Activated naive CD4-positive, alpha-beta T cell treated with Interleukin-2 at 50 U/mL for 16 hours (primary cell): ENCODE data around the gene SRRM2.
A peak's percentile ranks its signal among the peaks of the same experiment; 100 is the strongest.

Experiments used
- DNase-seq: peaks from one replicate; pipeline ENCODE4 v3.0.0-alpha.2; 2020

Gene SRRM2

DNA sequence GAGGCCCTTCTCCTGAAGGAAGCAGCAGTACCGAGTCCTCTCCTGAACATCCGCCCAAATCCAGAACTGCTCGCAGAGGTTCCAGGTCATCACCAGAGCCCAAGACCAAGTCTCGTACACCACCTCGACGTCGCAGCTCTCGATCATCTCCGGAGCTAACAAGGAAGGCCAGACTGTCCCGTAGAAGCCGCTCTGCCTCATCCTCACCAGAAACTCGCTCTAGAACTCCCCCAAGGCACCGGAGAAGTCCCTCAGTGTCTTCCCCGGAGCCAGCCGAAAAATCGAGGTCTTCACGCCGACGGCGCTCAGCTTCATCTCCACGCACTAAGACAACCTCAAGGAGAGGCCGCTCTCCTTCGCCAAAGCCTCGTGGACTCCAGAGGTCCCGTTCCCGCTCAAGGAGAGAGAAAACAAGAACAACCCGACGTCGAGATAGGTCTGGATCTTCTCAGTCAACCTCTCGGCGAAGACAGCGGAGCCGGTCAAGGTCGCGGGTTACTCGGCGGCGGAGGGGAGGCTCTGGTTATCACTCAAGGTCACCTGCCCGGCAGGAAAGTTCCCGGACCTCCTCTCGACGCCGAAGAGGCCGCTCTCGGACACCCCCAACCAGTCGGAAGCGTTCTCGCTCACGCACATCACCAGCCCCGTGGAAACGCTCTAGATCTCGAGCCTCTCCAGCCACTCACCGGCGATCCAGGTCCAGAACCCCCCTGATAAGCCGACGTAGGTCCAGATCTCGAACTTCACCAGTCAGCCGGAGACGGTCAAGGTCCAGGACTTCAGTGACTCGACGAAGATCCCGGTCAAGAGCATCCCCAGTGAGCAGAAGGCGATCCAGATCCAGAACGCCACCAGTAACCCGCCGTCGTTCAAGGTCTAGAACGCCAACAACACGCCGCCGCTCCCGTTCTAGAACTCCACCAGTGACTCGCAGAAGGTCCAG, 13.3 kb downstream of the SRRM2 start:
- DNase-seq = no peak

DNA sequence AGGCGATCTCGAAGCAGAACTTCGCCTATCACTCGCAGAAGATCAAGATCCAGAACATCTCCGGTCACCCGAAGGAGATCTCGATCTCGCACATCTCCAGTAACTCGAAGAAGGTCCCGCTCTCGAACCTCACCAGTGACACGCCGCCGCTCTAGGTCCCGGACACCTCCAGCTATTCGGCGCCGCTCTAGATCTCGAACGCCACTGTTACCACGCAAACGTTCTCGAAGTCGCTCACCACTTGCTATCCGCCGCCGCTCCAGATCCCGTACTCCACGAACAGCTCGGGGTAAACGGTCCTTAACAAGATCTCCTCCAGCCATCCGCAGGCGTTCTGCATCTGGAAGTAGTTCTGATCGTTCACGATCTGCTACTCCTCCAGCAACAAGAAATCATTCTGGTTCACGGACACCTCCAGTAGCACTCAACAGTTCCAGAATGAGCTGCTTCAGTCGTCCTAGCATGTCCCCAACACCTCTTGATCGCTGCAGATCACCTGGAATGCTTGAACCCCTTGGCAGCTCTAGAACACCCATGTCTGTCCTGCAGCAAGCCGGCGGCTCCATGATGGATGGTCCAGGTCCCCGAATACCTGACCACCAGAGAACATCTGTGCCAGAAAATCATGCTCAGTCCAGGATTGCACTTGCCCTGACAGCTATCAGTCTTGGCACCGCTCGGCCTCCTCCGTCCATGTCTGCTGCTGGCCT, 14.1 kb downstream of the SRRM2 start:
- no peak for DNase-seq

DNA sequence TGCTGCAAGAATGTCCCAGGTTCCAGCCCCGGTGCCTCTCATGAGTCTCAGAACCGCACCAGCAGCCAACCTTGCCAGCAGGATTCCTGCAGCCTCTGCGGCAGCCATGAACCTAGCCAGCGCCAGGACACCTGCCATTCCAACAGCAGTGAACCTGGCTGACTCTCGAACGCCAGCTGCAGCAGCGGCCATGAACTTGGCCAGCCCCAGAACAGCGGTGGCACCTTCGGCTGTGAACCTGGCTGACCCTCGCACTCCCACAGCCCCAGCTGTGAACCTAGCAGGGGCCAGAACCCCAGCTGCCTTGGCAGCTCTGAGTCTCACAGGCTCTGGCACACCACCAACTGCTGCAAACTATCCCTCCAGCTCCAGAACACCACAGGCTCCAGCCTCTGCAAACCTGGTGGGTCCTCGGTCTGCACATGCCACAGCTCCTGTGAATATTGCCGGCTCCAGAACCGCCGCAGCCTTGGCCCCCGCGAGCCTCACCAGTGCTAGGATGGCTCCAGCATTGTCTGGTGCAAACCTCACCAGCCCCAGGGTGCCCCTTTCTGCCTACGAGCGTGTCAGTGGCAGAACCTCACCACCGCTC, 14.8 kb downstream of the SRRM2 start:
- DNase-seq = no peak

DNA sequence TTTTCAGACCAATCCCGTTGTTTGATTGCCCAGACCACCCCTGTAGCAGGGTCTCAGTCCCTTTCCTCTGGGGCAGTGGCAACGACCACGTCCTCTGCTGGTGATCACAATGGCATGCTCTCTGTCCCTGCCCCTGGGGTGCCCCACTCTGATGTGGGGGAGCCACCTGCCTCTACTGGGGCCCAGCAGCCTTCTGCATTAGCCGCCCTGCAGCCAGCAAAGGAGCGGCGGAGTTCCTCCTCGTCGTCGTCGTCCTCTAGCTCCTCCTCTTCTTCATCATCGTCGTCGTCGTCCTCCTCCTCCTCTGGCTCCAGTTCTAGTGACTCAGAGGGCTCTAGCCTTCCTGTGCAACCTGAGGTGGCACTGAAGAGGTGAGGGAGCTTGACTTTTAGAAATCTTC, 15.5 kb downstream of the SRRM2 start:
- DNase-seq = no peak

GRCh38 chr16:2768403-2769089, 16.1 kb downstream of the SRRM2 start:
- no peak for DNase-seq

- DNase-seq = no peak
These were observed 16.7 kb downstream of the SRRM2 start for GRCh38 chr16:2769100-2769529.

- DNase-seq = no peak
These were observed 17.2 kb downstream of the SRRM2 start for GRCh38 chr16:2769675-2770056.

DNA sequence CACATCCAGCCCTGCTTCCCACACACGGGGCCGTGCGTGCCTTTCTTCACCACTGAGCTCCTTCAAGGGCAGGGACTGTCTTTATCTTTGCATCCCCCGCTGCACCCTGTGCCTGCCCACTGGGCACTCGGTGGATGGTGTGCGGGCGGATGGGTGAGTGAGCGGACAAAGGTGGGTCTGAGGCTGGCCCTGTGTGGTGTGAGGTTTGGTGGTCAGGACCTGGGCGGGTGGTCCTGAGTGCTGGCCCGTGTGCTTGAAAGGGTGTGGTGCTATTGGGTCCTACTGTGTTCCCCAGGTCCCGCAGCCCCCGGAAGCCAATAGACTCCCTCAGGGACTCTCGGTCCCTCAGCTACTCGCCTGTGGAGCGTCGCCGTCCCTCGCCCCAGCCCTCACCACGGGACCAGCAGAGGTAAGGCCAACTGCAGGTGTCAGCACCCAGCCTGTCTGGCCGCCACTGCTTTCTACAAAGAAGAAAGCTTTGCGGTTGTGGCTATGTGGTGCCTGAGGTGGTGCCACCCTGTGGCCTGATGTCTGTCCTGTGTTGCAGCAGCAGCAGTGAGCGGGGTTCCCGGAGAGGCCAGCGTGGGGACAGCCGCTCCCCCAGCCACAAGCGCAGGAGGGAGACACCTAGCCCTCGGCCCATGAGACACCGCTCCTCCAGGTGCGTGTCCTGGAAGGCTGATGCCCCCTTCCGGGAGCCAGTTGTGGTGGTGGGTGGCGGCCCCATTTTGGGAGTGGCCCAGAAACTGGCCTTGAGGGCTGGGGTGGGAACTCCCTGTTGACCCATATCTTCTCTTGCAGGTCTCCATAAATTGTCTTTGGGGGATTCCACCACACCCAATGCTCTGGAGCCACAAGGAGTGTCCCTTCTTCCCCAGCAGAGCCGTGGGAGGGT, 17.9 kb downstream of the SRRM2 start:
- DNase-seq = no peak

- no peak for DNase-seq
These were observed 19.3 kb downstream of the SRRM2 start for GRCh38 chr16:2771496-2772402.

DNA sequence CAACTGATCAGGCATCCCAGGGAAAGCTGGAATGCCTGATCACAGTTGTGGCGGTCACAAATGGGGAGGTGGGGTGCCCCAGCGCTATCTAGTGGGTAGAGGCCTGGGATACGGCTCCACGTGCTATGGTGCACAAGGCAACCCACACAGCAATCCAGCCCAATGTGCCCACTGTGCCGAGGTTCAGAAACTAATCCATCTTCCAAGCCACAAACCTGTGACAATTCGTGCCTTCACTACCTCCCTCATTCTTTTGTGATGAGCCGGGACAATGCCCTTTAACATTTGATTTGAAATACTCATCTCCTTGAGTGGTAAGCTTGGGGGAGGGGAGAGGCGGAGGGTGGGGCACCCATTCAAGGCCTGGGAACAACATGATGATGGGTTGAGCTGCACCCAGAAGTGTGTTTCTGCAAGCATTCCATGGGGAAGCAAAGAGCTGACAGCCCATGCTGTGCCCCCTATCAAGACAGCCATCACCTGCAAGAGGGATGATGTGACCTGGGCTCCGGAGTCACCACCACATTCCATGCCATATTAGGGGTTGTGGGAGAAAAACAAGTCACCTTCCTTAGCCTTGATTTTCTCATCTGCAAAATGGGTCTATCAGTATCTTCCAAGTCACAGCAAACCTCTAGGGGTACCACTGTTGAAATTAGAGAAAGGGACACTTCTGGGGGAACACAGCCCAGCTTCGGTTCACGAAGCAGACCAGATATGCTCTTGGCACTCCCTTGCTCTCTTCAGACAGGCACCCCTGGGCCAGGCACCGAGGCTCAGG, 20.9 kb downstream of the SRRM2 start:
- no peak for DNase-seq

DNA sequence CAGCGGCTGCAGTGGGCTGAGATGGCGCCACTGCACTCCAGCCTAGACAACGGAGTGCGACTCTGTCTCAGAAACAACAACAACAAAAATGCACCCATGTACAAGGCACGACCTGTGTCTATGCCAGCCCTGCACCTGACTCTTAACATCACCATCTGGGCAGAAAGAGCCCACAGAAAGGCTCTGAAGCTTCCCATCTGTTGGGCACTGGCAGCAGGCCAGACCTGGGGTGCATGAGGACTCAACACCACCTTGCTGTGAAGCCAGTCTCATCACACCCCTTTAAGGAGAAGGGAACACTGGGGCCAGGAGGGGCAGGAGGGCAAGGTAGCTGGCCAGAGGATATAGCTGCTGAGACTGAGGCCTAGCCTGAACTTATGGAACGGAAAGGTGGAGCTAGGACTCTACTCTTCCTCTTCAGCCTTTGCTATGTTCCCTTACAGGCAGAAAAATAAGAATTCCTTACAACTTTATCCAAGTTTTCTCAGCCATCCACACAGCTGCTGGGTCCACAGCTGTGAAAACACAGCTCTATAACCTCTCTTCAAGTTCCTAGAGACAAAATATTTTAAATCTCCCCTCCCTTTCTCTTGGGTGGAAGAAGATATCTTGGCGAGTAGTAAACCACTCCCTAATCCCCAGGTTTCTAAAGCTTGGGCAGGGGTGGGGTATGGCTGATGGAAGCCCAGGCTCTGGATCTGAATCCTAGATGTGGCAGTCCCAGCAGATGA, 21.9 kb downstream of the SRRM2 start:
- no peak for DNase-seq

DNA sequence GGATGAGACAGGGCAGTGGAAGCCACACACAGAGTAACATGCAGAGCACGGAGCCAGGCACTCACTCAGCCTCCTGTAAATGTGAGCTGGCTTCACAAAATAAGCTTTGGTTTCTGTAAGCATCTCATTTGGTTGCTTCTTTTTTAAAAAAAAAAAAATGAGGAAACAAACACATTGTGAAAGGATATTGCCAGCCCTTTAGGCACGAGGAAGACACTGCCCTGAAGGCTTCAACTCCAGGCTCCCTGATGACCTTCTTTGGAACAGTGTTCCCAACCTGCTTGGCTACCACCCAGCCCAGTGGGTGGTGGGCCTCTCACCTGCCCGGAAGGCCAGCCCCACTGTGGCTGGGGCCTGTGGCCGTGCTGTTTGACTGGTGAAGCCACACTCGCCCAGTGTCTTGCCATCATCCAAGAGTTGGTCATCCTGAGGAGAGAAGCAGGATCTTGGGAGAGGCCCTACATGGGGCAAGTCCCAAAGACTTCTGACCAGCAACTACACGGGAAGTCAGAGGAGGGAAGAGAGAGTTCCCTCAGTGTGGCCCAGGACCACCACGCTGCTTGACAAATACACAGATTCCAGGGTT, 22.8 kb downstream of the SRRM2 start:
- no peak for DNase-seq

DNA sequence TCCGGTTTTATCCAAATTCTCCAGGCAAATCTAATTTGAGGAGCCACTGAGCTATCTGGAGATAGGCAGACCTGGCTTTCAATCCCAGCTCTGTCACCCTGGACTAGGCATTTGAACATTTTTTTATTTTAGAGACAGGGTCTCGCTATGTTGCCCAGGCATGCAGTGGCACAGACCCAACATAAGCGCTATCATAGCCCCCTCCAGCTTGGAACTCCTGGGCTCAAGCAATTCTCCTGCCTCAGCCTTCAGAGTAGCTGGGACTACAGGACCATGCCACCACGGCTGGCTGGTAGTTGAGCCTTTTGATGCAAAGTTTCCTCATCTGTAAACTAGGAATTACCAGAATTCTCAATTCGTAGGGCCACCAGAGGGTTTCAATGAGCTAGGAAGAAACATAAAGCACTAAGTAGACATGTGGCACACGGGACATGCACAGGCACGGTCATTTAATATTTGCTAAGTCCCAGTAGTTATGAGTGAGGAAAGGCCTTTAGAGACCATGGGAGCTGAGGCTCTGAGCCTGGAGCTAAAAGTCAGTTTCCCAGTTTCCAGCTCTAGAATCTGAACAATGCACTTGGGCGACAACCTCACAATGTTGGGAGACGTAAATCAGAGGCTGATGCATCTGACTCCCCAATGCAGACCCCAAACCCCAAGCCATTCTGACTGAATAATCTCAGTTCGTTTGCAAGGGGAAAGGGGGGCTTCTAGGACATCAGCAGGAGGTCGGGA, 23.5 kb downstream of the SRRM2 start:
- DNase-seq = no peak

GRCh38 chr16:2776500-2777139, 24.2 kb downstream of the SRRM2 start:
- peak; percentile 46 for DNase-seq

DNA sequence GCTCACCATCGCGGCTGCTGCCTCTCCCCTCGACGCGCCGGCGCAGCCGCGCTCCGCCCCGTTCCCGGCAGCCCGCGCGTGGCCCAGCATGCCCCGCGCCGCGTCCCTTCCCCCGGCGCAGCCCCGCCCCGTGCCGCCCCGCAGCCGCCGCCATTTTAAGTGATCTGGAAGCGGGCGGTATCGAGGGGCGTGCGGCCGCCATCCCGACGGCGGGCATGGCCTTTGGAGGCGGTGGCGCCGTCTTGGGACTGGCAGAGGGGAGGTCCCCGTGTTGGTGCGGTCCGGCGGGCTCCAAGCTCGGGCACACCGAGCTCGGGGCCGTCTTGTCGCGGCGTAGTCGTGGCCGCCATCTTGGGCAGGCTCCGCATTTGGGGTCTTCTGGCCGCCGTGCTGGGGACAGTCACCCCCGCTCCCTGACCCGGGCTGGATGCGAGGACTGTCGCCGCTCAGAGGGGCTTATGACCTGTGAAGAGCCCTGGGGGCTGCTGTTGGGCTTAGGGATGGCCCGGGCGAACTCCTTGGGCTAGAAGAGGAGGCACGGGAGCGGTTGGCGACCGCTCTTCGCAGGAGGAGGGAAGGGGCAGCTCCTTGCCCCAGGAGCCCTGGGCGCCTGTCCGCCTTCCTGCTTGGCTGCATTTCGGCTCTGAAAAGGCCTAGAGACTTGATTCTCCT, 24.9 kb downstream of the SRRM2 start, which contains the start of gene ELOB:
ELOB (minus strand) TSS at position 50 of the 672 bp plus-strand sequence; CDS start at position 9, 41 bp downstream.
- DNase-seq = peak; percentile 91

- DNase-seq = peak; percentile 43
These were observed 25.6 kb downstream of the SRRM2 start for GRCh38 chr16:2777903-2778629.
